GM12892 (cell line): ENCODE data around the gene EVX1.

Experiments used
- POLR2A ChIP-seq: IDR thresholded peaks from 2 replicates; pipeline ENCODE4 v1.6.1; 2011; ENCODE audit warnings: low read depth, low read length, control low read depth
- POLR2AphosphoS5 ChIP-seq: IDR thresholded peaks from 2 replicates; pipeline ENCODE4 v1.6.1; 2011; ENCODE audit warnings: low read depth, low read length, control low read depth

- TF ChIP-seq POLR2A (no peak), POLR2AphosphoS5 (no peak)
Measured at GRCh38 chr7:27263781-27264180, 21.2 kb downstream of the EVX1 start.
